OCI-LY3 (cell line): ENCODE measurements around the gene TMEM86B.

Experiments used
- CTCF ChIP-seq: fragments of 200-600, 300-600 bp; sonication (generic); IDR thresholded peaks from 2 replicates; pipeline ENCODE4 v1.5.1; 2014; ENCODE audit warnings: antibody characterized with exemption, low read length, low read depth
- EZH2phosphoT487 ChIP-seq: fragments of 200-600 bp; shearing (Covaris generic); IDR thresholded peaks from 2 replicates; pipeline ENCODE4 v1.6.1; 2018; ENCODE audit warnings: antibody characterized with exemption, mixed run types, low read depth

GRCh38 chr19:55244004-55244680 is 15.6 kb upstream of the TMEM86B start:
- TF ChIP-seq CTCF (no peak), EZH2phosphoT487 (no peak)
